M059J (cell line): ENCODE results near the gene GPR37L1. TPM values are rescaled to one million over a fixed set of nuclear protein-coding genes. Genes with fewer than 3 reads are reported as not detected.
A peak's percentile ranks its signal among the peaks of the same experiment; 100 is the strongest.
"Not testable (repeated sequence)": the region's sequence is repeated elsewhere in the genome, so short reads cannot be mapped to it uniquely, and the experiment has no call there.

Source experiments
- DNase-seq: peaks from one replicate; pipeline ENCODE4 v3.0.0-alpha.2; 2012; ENCODE audit warnings: low read depth
- total RNA-seq: library from RNA; depleted of rRNA; stranded (reverse); fragments of >200 nt; shearing (Covaris generic); gene quantifications from 2 replicates; pipeline ENCODE4 v1.2.3, GENCODE V29; 2014

Gene GPR37L1
- total RNA-seq, 1 experiment from 2014 or later: not detected

DNA sequence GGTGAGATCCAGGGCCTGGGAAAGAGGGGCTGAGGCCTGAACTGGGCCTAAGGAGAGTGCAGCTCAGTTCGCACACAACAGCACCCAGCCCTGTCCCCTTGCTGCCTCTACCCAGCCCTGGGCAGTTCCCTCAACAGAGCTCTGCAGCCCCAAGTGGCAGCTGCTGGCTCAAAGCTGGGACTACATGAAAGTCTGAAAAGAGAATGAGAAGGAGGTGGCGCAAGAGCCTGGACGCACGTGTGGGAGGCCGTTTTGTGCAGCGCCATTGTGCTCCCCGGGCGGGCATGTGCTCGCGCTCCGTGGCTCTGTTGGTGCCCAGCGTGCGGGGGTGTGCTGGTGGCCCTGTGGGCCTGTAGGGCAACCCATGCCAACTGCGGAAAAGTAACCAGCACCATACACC, 10.3 kb downstream of the GPR37L1 start:
- DNase-seq: no peak

GRCh38 chr1:202133496-202133895, 10.8 kb downstream of the GPR37L1 start:
- no peak for DNase-seq

- DNase-seq: no peak
Observed at GRCh38 chr1:202133989-202134388, 11.3 kb downstream of the GPR37L1 start.

DNA sequence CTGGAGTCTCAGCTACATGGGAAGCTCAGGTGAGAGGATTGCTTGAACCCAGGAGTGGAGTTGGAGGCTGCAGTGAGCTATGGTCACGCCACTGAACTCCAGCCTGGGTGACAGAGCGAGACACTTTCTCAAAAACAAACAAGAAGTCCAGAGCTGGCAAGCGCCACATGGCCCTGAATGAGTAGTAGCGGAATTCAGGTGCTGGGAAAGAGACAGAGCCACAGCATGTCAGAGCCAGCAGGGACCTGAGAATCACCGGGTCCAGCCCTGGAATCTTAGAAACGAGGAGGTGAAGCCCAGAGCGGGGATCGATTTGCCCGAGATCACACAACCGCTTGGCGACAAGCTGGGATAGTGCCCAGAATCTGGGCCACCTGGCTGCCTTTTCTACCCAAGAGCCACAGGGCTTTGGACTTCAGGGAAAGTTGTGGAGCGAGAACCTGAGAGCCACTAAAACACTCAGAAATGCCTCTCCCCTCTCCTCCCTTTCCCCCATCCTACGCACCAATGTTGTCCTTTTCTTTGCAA, 12.0 kb downstream of the GPR37L1 start:
- DNase-seq: no peak

DNA sequence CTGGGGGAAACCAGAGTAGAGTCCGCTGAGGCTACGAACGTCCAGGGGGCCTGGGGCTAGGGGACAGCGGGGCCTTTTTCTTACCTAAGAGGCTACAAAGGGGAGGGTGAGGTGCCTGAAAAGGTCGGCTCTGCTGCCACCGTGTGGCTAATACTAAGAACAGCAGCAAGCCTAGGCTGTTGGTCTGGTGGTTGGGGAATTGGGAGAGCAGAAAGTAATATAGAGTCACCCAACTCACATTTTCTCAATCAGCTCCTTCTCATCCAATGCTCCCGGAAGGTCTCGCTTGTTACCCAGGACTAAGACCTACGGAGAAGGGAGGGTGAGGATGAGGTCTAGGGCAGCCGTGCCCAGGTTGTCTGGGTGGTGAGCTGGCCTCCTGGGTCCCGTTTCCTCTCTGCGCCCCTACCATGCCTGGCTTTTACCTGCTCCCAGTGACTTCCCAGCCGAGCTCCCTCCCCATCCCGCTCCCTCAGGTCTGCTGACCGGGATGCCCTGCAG, 12.6 kb downstream of the GPR37L1 start:
- DNase-seq: peak; percentile 56

GRCh38 chr1:202140833-202141232, 18.1 kb downstream of the GPR37L1 start:
- no peak for DNase-seq

GRCh38 chr1:202141468-202141867, 18.8 kb downstream of the GPR37L1 start:
- DNase-seq: not testable (repeated sequence)

DNA sequence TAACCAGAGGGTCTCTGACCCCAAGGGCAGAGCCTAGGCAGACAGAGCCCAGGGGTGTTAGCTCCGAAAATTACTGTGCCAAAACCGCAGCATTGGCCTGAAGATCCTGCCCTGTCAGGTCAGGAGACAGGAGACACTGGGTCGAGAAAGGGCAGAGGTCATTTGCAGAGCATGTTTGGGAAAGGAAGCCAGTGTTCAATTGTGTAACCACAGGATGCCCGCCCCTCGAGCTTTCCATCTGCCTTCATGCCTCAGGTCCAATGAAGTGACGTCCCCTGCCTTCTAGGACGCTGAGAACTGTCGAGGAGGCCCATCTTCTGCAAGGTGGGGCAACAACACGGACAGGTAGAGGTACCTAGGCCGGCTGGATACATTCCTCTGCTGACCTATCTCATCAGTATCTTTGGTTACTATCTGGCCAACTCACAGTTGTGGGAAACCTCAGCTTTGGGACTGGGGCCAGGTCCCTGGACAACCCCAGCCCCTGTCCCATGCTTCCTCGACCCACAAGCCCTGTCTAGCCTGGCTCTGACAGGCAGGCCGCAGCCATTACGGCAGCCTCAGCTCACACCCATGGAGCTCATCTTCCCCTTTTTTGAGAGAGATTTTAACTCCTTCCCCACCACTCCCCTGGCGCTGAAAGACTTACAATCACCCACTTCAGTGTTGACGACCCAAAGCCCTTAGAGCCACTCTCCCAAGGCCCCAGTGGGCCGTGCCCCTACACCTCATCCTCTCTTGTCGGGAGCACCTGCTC, 20.5 kb downstream of the GPR37L1 start:
- peak; percentile 40 for DNase-seq

GRCh38 chr1:202143768-202144401, 21.2 kb downstream of the GPR37L1 start:
- DNase-seq: peak; percentile 22

DNA sequence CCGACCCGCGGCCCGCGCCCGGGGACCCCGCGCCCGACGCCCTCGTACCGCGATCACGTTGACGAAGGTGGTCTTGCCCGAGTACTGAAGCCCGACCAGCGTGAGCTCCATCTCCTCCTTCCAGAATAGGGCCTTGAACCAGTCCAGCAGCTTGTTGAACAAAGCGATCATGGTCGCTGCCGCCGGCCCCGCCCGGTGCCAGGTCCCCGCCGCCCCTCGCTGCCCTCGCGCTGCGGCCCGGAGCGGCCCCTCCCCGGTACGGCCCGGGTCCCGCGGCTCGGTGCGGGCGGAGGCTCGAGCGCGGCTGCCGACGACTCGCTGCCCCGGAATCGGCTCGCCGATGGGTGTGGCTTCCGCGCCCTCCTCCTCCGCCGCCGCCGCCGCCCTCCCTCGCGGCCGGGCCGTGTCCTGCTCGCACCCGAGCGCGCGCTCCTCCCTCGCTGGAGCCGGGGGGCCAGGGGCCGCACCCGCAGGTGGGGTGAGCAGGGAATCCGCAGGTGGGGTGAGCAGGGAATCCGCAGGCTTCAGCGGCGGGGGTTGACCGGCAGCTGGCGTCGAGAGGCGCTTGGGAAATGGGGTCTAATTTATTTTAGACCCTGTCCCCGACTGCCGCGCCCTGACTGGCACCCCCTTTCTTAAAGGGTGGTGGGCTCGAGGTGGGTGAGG, 21.8 kb downstream of the GPR37L1 start, which contains the start of gene ARL8A:
Gene ARL8A (minus strand): TSS at position 336 of the 666 bp plus-strand sequence. CDS start 165 bp downstream, at position 171.
- DNase-seq: peak; percentile 42

DNA sequence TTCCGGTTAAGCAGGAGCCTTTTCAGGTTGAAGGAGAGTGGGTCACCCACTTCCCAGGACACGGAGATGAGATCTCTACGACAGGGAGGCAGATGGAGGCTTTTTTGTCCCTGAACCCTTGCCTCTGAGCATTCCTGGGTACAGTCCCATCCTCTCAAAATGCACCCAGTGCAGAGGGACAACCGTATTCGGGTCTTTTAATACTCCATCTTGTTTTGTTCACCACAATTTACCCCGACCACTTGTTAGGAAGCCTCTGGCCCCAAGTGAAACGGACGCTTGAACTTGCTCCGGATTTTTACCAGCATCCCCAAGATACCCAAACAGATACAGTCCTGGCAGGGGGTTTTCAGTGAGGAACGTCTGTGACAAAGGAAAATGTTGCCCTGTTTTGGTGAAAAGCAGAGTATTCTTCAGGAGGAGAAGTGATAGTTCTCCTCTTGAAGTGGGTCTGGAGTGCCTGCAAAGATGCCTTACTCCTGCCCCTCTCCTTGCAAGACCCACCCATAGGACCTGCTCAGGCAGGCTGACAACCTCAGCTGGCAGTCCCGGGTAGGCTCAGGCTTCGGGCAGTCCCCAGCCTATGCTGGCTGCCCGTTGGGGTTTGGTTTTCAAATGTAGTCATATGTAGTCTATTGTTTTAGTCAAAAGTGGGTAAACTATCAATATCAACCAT, 22.5 kb downstream of the GPR37L1 start:
- no peak for DNase-seq

GRCh38 chr1:202145744-202146140, 23.0 kb downstream of the GPR37L1 start:
- not testable (repeated sequence) for DNase-seq

DNA sequence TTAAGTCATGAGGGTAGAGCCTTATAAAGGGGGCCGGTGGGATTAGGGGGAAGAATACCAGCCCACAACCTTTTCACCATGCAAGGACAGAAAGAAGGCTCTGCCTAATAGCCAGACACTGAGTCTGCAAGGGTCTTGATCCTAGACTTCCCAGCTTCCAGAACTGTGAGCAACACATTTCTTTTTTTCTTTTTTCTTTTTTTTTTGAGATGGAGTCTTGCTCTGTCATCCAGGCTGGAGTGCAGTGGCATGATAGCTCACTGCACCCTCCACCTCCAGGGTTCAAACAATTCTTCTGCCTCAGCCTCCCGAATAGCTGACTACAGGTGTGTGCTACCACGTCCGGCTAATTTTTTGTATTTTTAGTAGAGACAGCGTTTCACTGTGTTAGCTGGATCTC, 23.6 kb downstream of the GPR37L1 start:
- DNase-seq: no peak

DNA sequence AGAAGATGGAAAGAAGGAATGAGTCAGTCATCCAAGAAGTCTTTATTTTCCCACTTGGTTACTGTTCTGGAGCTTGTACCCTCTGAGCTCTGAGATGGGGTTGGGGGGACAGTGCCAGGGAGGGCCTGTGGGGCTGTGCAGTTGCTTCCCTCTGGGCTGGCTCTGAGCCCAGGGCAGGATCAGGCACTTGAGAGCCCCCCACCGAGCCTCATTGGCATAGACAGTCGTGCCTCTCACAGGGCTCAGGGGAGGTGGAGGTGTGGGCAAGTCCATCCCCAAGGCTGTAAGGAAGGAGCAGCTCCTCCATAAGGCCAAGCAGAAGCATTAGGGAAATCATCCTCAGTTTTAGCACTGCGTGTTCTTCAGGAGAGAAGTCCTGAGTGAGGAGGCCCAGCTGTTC, 24.3 kb downstream of the GPR37L1 start:
- DNase-seq: no peak

GRCh38 chr1:202148391-202148790, 25.7 kb downstream of the GPR37L1 start:
- DNase-seq: no peak

DNA sequence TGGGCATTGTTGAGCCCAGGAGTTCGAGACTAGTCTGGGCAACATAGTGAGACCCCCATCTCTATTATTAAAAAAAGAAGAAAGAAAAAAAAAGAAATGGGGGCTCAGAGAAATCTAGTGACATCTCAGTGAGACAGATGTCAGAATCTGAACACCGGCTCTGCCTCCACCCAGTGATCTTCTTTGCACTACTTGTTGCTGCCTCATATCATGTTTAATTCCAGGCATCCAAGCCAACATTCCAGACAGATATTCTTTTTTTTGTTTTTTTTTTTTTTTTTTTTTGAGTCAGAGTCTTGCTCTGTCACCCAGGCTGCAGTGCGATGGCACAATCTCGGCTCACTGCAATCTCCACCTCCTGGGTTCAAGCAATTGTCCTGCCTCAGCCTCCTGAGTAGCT, 26.8 kb downstream of the GPR37L1 start:
- no peak for DNase-seq

- no peak for DNase-seq
Observed at GRCh38 chr1:202150187-202150586, 27.5 kb downstream of the GPR37L1 start.

DNA sequence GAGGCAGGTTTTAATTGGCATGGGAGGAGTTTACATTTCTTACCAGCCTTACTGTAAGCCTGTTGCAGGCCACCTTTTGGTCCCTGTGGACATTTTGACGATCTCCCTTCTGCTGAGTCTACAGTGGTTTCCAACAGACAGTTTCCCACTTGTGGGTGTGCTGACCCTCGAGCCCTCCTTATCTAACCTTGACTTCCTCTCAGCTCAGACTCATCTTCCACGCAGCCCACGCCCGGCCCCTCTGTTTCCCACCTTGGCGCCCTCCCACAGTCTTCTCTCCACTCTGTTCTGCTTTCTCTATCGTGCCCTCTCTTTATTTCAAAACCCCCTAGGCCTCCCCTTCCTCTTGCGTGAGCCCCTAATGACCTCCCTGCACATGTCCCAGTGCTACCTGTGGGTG, 27.9 kb downstream of the GPR37L1 start:
- no peak for DNase-seq

GRCh38 chr1:202151045-202151444, 28.3 kb downstream of the GPR37L1 start:
- DNase-seq: no peak

DNA sequence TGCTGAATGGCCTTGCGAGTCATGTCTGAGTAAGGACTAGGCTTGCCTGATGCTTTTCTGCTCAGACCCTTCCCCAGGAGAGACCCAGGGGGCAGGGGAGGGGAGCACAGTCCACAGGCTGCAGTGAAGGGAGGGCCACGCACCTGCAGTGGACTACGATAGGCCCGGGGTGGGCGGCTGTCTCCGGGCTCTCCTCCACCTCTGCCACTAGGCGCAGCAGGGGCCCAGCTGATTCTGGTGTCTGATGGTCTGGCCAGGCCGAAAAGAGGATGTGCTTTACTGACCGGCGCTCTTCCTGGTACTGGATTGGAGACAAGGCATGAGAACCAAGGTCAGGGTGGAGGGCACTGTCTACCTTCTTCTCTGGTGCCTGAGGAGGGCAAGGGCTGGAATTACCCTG, 29.7 kb downstream of the GPR37L1 start:
- DNase-seq: no peak

DNA sequence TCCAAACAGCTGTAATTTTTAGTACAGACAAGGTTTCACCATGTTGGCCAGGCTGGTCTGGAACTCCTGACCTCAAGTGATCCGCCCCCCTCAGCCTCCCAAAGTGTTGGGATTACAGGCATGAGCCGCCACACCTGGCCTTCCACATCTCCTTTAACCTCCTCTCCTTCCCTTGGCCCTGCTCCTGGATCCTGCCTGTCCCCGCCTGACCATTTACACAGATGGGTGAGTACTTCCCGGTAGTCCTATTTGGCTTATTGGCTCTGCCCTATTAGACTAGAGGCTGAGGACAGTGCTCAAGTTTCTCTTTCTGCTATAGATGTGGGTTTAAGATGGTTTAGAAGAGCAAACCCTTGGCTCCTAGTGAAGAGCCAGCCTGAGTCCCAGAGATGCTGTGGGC, 30.6 kb downstream of the GPR37L1 start:
- no peak for DNase-seq
